GM21576 (cell line): ENCODE results near the gene CACFD1.

ENCODE experiments used
- ATAC-seq: cut with Tn5 transposase; IDR thresholded peaks from one replicate; pipeline ENCODE4 v1.9.1; 2021; ENCODE audit warnings: mild to moderate bottlenecking, moderate library complexity; ENCODE audit not compliant: unreplicated experiment

CACFD1 gene

DNA sequence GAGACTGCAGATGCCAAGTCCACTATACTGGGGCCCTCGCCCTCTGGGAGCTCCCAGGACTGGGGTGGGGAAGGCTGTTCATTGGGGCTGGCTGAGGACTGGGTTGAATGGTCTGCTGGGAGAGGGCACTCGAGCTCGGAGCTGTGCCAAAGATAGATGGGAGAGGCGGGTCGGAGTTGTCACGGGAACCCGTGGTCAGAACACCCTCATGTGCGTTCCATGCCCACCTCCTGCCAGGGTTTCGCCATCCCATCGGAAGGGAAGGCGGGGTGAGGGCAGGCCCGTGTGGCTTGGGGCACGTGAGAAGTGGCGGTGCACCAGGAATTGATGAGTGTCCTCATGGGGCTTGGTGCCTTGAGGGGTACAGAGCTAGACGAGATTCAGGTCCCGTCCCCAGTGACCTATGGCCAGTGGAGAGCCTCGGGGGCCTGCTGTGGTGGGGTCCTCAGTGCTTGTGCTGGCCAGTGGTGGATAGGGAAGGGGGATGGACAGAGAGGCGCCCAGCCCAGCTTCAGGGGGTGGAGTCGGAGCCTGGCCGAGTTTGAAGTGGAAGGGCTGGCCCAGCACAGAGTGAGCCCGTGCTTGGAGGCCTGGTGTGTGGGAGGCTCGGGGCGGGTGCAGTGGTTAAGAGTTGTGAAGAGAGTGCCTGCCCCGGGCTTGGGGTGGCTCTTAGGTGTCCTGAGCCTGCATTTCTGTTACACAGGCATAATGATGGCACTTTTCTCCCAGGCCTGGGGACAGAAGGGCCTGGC, 4.3 kb downstream of the CACFD1 start:
- no peak for ATAC-seq

GRCh38 chr9:133464638-133465037, 4.9 kb downstream of the CACFD1 start:
- ATAC-seq, result no peak

- no peak for ATAC-seq
Observed at GRCh38 chr9:133465984-133466383, 6.2 kb downstream of the CACFD1 start.

- no peak for ATAC-seq
Observed at GRCh38 chr9:133467101-133467500, 7.3 kb downstream of the CACFD1 start.

DNA sequence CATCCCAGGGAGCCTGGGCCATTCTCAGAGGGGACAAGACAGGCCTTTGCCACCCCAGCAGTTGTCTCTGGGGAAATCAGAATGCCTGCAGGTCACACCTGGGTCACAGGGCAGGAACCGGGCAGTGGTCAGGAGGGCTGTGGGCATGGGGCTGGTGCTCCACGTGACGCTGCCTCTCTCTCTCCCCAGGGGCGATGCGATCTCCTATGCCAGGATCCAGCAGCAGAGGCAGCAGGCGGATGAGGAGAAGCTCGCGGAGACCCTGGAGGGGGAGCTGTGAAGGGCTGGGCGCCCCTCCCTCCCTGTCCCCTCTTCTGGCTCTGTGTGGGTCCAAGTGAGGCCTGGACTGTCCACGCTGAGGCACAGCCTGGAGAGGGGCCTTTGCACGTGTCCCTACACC, 8.6 kb downstream of the CACFD1 start:
- no peak for ATAC-seq

DNA sequence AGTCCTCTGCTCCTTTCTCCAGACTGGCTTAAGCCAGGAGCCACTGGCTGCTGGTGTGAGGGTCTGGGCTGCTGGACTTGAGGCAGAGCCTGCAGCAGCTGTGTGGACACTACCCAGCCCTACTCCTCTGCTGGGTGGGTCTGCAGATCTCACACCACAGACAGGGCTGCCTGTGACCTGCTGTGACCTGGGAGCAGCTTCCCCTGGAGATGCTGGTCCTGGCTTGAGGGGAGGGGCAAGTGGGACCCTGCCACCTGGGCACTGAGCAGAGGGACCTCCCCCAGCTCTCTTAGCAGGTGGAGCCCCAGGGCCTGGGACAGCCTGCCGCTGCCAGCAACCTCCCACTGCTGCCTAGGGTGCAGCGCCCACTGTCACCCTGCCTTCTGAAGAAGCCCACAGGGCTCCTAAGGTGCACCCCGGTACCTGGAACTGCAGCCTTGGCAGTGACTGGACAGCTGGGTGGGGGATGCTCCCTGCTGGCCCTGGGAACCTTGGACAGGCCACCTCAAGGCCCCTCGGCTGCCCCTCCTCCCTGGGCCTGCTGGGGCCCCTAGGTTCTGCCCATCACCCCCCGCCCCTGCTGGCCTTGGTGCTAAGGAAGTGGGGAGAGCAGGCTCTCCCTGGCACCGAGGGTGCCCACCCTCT, 9.1 kb downstream of the CACFD1 start:
- ATAC-seq, result no peak

GRCh38 chr9:133470427-133470924, 10.7 kb downstream of the CACFD1 start:
- no peak for ATAC-seq

- no peak for ATAC-seq
Observed at GRCh38 chr9:133470988-133471387, 11.2 kb downstream of the CACFD1 start.

DNA sequence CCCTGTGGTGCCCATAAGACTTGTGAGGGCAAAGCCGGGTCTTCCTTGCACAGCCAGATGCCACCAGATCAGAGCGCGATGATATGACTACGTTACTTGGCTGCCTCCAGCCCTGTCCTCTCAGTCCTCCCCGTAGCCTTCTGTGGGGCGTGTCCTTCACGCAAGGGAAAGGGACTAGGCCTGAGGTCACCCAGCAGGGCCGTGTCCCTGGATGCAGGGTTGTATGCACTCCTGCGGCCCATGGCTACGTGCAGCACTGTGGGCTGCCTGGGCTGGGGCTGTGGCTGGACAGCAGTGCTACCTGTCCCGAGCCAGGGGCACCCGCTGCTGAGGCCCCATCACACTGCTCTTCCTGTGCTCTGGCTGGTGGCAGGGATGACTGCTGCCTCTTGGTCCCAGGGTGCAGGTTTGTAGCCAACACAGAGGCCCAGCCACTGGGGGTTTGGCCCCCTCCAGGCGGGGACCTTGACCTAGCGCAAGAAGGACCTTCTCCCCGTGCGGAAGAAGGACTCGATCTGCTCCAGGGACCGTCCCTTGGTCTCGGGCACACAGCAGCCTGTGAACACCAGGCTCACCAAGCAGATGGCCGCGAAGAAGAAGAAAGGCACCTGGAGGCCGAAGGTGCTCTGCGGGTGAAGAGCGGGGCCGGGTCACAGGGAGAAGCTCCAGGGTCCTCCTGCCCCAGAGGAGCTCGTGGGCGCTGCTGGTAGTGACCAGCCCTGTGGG, 11.9 kb downstream of the CACFD1 start:
- no peak for ATAC-seq

GRCh38 chr9:133472277-133472645, 12.5 kb downstream of the CACFD1 start:
- no peak for ATAC-seq

DNA sequence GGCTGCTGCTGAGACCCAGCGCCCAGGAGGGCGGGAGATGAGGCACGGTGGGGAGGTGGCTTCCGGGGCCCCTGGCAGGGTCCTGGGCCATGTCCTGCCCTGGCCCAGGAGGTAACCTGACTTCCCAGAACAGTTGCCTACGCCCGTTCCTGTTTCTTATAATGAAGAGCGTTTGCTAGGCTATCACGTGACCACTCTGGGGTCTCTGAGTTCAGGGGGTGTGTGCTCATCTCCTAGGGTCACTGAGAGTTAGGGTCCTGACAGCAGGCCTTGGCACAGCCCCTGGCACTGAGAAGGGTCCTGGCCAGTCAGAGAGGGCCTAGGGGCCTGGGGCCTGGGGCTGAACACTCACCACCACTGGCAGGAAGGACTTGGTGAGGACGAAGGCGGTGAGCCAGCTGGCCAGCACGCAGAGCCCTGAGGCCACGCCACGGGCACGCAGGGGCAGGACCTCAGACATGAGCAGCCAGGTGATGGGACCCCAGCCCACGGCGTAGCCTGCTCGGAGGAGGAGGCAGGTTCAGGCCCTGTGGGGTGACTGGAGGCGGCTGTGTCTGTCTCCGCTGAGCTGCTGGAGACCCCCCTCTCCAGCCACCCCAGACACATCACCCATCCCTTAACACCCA, 13.1 kb downstream of the CACFD1 start:
- no peak for ATAC-seq

- no peak for ATAC-seq
Observed at GRCh38 chr9:133473743-133474142, 14.0 kb downstream of the CACFD1 start.

GRCh38 chr9:133474215-133474614, 14.4 kb downstream of the CACFD1 start:
- no peak for ATAC-seq

- no peak for ATAC-seq
Observed at GRCh38 chr9:133474853-133475252, 15.1 kb downstream of the CACFD1 start.

- no peak for ATAC-seq
Observed at GRCh38 chr9:133475292-133476012, 15.7 kb downstream of the CACFD1 start.

DNA sequence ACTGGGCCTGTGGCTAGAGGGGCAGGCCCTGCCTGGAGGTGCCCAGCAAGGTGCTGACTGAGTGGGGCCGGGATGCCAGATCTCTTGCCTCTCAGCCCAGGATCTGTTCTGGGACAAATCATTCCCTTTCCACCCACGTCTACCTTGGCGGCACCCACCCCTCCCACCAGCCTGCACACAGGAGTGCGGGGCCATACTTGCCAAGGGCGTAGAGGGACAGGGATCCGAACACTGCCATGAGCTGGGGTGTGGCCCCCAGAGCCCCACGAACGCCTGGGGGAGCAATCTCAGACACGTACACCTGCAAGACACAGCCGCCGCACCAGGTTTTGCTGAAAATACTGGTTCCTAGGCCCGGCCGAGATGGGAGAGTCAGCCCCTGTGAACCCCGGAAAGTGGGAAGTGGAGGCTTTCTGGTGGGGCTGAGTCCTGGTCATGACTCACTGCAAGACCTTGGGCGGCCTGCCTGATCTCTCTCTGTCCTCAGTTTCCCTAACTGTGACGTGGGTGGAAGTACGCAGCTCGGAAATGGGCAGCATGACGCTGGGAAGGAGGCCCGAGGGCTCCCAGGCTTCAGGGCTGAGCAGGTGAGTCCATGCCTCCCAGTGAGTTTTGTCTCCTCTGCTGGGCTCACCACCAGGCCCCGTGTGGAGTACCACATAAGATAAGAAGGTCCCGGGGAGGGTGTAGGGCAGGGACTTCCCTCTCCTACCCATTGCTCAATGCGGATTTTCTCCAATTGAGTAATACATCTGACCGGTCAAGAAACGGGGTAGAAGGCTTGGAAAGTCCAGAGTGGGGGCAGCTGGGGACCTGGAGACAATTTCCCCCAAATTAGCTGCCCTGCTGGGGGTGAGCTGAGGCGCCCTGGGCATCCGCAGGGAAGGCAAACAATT, 16.5 kb downstream of the CACFD1 start:
- ATAC-seq, result no peak

- no peak for ATAC-seq
Observed at GRCh38 chr9:133476941-133477340, 17.2 kb downstream of the CACFD1 start.

GRCh38 chr9:133477461-133477860, 17.7 kb downstream of the CACFD1 start:
- no peak for ATAC-seq

- ATAC-seq, result peak; percentile 33
Observed at GRCh38 chr9:133477992-133478850, 18.4 kb downstream of the CACFD1 start.
